KG1 (cell line): ENCODE results near the gene CHPF.
A peak's percentile ranks its signal among the peaks of the same experiment; 100 is the strongest.

ENCODE experiments used
- DNase-seq: peaks from one replicate; lab custom pipeline; 2025; lab: John Stamatoyannopoulos, UW

Gene CHPF

GRCh38 chr2:219512524-219513216, 30.9 kb downstream of the CHPF start:
- no peak for DNase-seq

GRCh38 chr2:219511547-219512325, 31.9 kb downstream of the CHPF start:
- no peak for DNase-seq

GRCh38 chr2:219510512-219511135, 33.0 kb downstream of the CHPF start:
- DNase-seq = no peak

GRCh38 chr2:219509780-219510511, 33.7 kb downstream of the CHPF start:
- peak; percentile 15 for DNase-seq

GRCh38 chr2:219508971-219509779, 34.4 kb downstream of the CHPF start:
- DNase-seq = no peak

GRCh38 chr2:219508444-219508734, 35.2 kb downstream of the CHPF start:
- no peak for DNase-seq

- DNase-seq = no peak
Measured at GRCh38 chr2:219507581-219508443, 35.8 kb downstream of the CHPF start.

- DNase-seq = no peak
Measured at GRCh38 chr2:219506802-219507526, 36.6 kb downstream of the CHPF start.

- no peak for DNase-seq
Measured at GRCh38 chr2:219506153-219506801, 37.3 kb downstream of the CHPF start.

- DNase-seq = no peak
Measured at GRCh38 chr2:219505585-219505984, 38.0 kb downstream of the CHPF start.

- DNase-seq = no peak
Measured at GRCh38 chr2:219502618-219503017, 41.0 kb downstream of the CHPF start.

GRCh38 chr2:219501849-219502248, 41.8 kb downstream of the CHPF start:
- DNase-seq = no peak

GRCh38 chr2:219500135-219500534, 43.5 kb downstream of the CHPF start:
- DNase-seq = no peak

GRCh38 chr2:219499555-219499954, 44.1 kb downstream of the CHPF start:
- DNase-seq = no peak

GRCh38 chr2:219499058-219499307, 44.6 kb downstream of the CHPF start:
- DNase-seq = no peak

GRCh38 chr2:219498280-219499057, 45.1 kb downstream of the CHPF start, which contains the start of gene GMPPA:
Gene GMPPA, plus strand, starts transcription at chr2:219498891. Its CDS starts 1,085 bp downstream, at chr2:219499976.
- DNase-seq = peak; percentile 91

GRCh38 chr2:219497495-219498279, 45.9 kb downstream of the CHPF start:
- no peak for DNase-seq

- DNase-seq = no peak
Measured at GRCh38 chr2:219496825-219497494, 46.6 kb downstream of the CHPF start.
